ENCODE results near the gene AGRP.
A peak's percentile ranks its signal among the peaks of the same experiment; 100 is the strongest.
"Not testable (repeated sequence)": the region's sequence is repeated elsewhere in the genome, so short reads cannot be mapped to it uniquely, and the experiment has no call there.

The AGRP gene

GRCh38 chr16:67504031-67505021, 21.0 kb upstream of the AGRP start:
- DNase-seq, result peak in 2 of 5 experiments; percentile 37 to 85

GRCh38 chr16:67499106-67499505, 15.8 kb upstream of the AGRP start:
- DNase-seq, result no peak

- no peak for DNase-seq
Measured at GRCh38 chr16:67490335-67491096, 7.2 kb upstream of the AGRP start.

DNA sequence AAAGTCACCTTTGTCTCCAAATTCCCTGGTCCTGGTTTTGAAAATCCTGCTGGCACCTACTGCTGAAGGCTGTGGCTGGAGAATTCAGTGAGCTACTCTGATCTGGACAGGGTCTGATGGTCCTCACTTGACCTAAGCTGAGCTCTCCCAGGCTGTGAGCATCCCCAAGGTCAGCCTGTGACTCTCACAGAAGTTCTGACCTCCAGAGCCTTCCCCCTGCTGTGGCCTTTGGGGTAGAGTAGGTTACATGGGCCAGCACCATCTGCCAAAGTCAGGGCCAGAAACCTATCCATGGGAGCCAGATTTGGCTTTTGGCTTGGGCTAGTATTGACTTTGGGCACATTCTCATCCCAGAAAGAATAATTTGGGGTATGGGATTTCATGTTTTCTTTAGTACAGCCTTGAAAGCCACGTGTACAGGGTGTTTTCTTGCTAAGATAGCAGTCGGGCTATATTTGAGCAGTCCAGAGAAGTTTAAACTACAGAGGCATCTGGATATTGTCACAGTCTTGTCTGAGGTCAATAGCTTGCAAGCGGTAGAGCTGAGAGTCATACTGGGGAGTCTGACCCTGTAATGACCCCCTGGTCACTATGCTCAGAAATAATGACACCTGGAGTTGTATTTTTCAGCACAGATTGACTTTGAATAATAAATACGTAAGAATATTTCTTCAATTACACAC, 6.2 kb upstream of the AGRP start:
- no peak for DNase-seq

DNA sequence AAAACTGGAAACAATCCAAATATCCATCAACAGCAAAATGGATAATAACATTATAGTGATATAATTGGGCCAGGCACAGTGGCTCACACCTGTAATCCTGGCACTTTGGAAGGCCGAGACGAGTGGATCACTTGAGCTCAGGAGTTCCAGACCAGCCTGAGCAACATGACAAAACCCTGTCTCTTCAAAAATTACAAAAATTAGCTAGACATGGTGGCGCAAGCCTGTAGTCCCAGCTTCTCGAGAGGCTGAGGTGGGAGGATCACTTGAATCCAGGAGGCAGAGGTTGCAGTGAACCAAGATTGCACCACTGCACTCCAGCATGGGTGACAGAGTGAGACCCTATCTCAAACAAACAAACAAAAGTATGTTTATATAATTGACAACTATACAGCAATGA, 4.2 kb upstream of the AGRP start:
- DNase-seq, result not testable (repeated sequence)

GRCh38 chr16:67486805-67487204, 3.5 kb upstream of the AGRP start:
- DNase-seq, result no peak

DNA sequence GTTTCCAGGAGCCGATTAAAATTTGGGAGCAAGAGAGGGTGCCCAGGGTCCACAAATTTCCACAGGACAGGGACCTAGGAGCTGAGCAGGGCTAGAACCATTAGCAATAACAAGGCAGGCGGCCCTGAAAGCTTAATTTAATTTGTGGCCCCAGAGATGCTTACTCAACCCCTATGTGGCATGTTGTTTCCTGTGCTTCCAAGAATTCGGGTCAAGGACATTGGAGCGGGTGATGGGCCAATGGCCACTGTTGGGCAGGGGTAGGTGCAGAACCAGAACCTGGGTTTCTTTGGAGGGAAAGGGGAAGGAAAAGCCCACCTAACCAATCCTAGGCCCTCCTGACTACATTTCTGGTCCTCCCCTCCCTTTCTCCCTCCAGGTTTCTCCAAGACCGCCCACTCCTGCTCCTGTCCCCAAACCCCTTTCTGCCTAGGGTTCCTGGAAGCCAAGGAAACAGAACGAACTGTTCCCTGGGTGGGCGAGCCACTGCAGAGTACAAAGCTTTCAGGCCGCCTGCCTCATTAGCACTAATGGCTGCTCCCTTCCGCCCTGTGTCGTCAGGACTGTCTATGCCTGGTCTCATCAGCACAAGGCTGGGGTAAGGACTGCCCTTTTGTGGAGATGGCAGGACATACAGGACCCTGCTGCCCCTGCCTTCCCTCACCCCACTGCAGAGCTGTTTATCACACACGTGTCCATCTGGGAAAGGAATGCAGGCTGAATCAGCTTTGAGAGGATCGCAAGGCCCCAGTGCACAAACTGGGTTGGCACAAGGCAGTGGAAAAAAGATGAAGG, 581 bp upstream of the AGRP start:
- no peak for DNase-seq

- peak in 1 of 5 experiments; percentile 33 for DNase-seq
Measured at GRCh38 chr16:67482233-67482924, 968 bp downstream of the AGRP start.

DNA sequence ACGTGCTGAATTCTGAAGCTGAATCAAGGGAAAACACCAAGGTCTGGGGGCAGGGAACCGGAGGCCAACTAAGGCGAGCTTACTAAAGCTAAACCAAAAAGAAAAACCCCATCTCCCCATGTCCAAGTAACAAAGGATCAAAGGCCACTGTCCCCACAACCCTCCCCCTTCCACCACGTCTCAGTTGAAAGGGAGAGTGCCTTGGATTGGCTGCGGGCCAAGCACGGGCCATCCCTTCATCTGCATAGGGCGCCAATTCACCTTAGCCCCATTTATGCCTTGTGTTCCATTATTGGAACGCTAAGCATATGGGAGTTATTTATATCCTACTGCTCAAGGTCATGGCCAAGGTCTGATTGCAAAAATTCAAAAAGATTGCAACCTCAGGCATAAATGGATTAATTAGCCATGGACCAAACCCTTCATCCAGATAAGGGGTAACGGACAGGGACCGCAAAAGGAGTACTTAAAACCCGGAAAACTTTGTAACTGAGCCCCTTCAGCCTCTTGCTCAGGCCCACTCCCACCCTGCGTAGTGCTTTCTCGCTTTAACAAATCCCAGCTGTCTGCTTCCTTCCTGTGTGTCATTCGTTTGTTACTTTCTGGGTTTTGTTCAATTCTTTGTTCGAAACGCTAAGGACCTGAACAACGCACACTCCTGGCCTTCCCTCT, 1.6 kb downstream of the AGRP start:
- DNase-seq, result peak in 3 of 5 experiments; percentile 5 to 67 (median 37)

- peak; percentile 98 for DNase-seq
Measured at GRCh38 chr16:67480833-67481560, 2.4 kb downstream of the AGRP start, which contains the start of gene ATP6V0D1. Gene ATP6V0D1 (minus strand): TSS chr16:67481157. CDS start chr16:67481086, 71 bp downstream.

DNA sequence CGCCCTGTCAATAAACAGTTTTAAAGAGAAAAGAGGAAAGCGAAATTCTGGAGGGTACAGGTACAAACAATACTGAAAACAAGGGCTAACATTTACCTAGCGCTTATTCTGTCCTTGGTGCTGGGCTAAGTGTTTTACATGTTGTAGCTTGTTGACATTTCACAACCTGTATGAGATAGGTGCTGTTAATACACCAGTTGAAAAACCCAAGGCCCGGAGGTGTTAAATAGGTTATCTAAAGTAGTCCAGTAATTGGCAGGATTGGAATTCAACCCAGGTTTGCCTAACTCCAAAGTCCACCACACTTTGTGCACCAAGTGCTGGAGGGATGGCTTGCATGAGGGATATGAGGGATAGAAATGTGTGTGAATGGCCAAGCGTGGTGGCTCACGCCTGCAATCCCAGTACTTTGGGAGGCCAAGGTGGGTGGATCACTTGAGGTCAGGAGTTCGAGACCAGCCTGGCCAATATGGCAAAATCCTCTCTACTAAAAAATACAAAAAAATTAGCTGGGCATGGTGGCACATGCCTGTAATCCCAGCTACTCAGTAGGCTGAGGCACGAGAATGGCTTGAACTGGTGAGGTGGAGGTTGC, 5.3 kb downstream of the AGRP start:
- no peak for DNase-seq

DNA sequence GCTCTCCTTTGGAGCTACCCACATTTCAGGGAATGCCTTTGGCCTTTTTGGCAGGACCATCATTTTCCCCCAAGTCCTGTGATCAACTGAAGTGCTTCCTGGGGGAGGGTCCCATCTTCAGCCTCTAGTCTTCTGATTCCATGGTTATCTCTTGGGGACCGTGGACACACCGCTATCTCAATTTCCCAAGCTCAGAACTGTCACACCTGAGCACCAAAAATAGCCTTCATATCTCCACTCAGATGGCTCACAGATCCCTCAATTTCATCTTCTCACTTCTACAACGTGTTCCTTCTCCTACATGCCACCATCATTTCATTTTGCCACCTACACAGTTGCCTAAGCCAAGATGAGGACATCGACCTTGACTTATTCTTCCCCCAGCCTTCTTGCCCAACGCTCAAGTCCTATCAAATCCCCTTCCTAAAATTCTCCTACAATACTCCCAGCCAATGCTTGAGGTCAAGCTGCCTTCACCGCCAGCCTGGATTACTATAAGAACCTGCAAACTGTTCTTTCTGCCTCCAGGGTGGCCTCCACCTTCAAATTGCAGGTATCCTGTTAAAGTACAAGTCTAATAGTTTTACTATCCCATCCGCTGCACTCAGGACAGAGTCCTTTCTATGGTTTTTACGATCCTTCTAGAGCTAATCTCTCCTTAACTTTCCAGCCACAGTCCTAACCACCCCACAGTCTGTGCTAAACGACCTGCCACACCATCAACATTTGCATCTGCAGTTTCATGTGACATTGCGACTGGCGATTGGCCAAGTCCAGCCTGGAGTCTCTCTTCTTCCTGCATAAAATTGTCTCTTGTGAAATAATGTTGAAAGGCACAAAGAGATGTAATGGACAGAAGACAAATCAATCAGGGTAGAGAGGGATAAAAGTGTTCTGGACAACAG, 8.5 kb downstream of the AGRP start:
- DNase-seq, result no peak

DNA sequence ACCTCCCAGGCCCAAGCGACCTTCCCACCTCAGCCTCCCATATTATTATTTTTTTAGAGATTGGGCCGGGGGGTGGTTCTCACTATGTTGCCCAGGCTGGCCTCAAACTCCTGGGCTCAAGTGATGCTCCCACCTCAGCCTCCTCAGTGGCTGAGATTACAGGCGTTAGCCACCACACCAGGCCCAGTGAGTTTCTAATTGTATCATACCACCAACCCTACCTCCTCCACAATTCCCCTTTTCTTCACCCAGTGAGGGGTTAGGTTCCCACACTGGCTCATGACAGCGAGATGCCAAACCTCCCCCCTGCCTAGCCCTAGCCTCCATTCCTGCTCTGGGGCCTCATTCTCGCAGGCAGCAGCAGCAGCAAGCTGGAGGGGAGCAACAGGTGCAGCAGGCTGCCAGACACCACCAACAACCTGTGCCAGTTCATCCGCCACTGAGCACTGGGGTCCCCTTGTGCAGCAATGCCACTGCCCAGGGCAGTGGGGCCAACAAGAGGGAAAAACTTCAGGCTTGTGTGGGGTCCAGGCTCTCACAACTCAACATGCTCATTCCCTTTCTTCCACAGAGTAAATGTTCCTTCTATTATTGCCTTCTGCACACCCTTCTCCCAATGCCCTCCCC, 11.5 kb downstream of the AGRP start:
- DNase-seq, result no peak

GRCh38 chr16:67470359-67470758, 13.0 kb downstream of the AGRP start:
- no peak for DNase-seq

DNA sequence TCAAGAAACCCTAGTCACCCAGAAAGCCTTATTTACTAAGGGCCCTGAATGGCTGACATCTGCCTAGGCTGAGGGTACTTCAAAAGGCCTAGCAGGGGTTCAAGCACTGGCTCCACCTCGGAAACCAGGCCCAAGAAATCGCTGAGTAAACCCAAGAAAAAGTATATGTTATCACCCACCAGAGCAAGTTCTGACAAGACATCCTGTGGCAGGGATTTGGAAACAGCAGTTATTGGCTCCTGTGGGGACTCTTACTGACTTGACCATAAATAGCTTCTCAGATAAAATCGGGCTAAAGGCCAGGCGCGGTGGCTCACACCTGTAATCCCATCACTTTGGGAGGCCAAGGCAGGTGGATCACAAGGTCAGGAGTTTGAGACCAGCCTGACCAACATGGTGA, 14.6 kb downstream of the AGRP start:
- DNase-seq, result peak in 1 of 5 experiments; percentile 26

DNA sequence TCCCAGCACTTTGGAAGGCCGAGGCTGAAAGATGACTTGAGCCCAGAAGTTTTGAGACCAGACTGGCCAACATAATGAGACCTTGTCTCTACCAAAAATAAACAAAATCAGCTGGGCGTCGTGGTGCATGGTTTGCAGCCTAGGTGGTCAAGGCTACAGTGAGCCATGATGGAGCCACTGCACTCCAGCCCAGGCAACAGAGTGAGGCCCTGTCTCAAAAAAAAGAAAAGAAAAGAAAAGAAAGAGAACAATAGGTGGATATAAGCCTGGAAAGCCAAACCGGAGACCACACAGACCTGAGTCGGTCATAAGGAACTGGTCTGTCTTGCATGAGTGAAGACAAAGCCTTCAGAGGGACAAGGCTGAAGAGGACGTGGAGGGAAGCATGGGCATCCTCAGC, 16.8 kb downstream of the AGRP start:
- no peak for DNase-seq

GRCh38 chr16:67464565-67464964, 18.8 kb downstream of the AGRP start:
- no peak for DNase-seq

DNA sequence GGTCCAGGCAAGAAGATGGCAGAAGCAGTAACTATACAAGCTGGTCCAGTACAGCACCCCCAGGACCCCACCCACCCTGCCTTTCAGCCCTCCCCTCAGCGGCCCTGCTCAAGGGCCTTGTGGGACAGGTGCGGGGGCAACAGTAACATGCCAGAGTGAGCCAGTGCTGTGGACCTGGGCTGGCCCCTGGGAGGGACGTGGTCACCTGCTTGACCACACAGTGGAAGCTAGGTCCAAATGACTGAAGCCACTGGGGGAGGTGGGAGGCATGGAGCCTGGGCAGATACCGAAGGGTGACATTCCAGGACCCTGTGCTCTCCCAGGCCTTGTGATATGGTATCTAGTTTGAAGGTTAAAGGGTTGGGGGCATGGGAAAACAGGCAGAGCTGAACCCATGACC, 19.7 kb downstream of the AGRP start:
- DNase-seq, result no peak
